Hepatocyte (in vitro differentiated cells): ENCODE data around the gene DEPDC5.

Experiments
- CTCF ChIP-seq: fragments of 200-600 bp; sonication (generic); IDR thresholded peaks from 2 replicates; pipeline ENCODE4 v1.5.1; 2016; ENCODE audit warnings: antibody characterized with exemption, mild to moderate bottlenecking; ENCODE audit not compliant: poor library complexity
- EZH2phosphoT487 ChIP-seq: fragments of 200-600 bp; sonication (generic); IDR thresholded peaks from one replicate; pipeline ENCODE4 v1.6.1; 2018; ENCODE audit warnings: antibody characterized with exemption, mild to moderate bottlenecking, low read depth, moderate library complexity; ENCODE audit not compliant: unreplicated experiment, severe bottlenecking

GRCh38 chr22:31953261-31953660 lies 199.4 kb downstream of the DEPDC5 start:
- TF ChIP-seq CTCF (no peak), EZH2phosphoT487 (no peak)
